OCI-LY3 (cell line): ENCODE data around the gene EPM2A.

Source experiments
- H2AFZ ChIP-seq: fragments of 200-600, 300-600 bp; shearing (Covaris generic); 2 replicates; pipeline ENCODE4 v1.6.0; 2014; ENCODE audit warnings: antibody characterized with exemption, low read depth, low read length
- H3K27ac ChIP-seq: fragments of 200-600, 300-600 bp; sonication (generic); 2 replicates; pipeline ENCODE4 v1.5.1; 2014; ENCODE audit warnings: mild to moderate bottlenecking, low read length, moderate library complexity, mixed read lengths
- H3K27me3 ChIP-seq: fragments of 200-600, 300-600 bp; sonication (generic); 2 replicates; pipeline ENCODE4 v1.6.1; 2014; ENCODE audit warnings: low read depth, low read length, mixed read lengths
- H3K36me3 ChIP-seq: fragments of 200-600, 300-600 bp; sonication (generic); replicated peaks from 2 replicates; pipeline ENCODE3; 2014; ENCODE audit warnings: low read depth, low read length, mixed read lengths
- H3K4me1 ChIP-seq: fragments of 300-600, 200-600 bp; sonication (generic); 2 replicates; pipeline ENCODE4 v1.6.1; 2014; ENCODE audit warnings: low read length, mixed read lengths
- H3K4me2 ChIP-seq: fragments of 200-600, 300-600 bp; sonication (generic); 2 replicates; pipeline ENCODE4 v1.6.1; 2014; ENCODE audit warnings: low read length, mixed read lengths
- H3K4me3 ChIP-seq: fragments of 300-600, 200-600 bp; sonication (generic); 2 replicates; pipeline ENCODE4 v1.5.1; 2014; ENCODE audit warnings: antibody characterized with exemption, mild to moderate bottlenecking, low read length, moderate library complexity
- H3K79me2 ChIP-seq: fragments of 300-600, 200-600 bp; shearing (Covaris generic); 2 replicates; pipeline ENCODE4 v1.6.1; 2014; ENCODE audit warnings: mild to moderate bottlenecking, low read length, mixed read lengths
- H3K9ac ChIP-seq: fragments of 300-600, 200-600 bp; shearing (Covaris generic); 2 replicates; pipeline ENCODE4 v1.6.0; 2014; ENCODE audit warnings: mild to moderate bottlenecking, low read length, moderate library complexity
- H3K9me3 ChIP-seq: fragments of 200-600, 300-600 bp; shearing (Covaris generic); 2 replicates; pipeline ENCODE4 v1.6.1; 2014; ENCODE audit warnings: low read length, mixed read lengths; ENCODE audit not compliant: insufficient read depth
- H4K20me1 ChIP-seq: fragments of 200-600, 300-600 bp; sonication (generic); 2 replicates; pipeline ENCODE4 v1.6.1; 2016; ENCODE audit warnings: low read length, mixed read lengths; ENCODE audit not compliant: insufficient read depth
- CTCF ChIP-seq: fragments of 200-600, 300-600 bp; sonication (generic); IDR thresholded peaks from 2 replicates; pipeline ENCODE4 v1.5.1; 2014; ENCODE audit warnings: antibody characterized with exemption, low read length, low read depth
- EZH2phosphoT487 ChIP-seq: fragments of 200-600 bp; shearing (Covaris generic); IDR thresholded peaks from 2 replicates; pipeline ENCODE4 v1.6.1; 2018; ENCODE audit warnings: antibody characterized with exemption, mixed run types, low read depth

EPM2A gene

GRCh38 chr6:145609521-145609920, 125.8 kb downstream of the EPM2A start:
- no peaks in the 10 kb centered on the region for H4K20me1 ChIP-seq
- no peaks in the 10 kb centered on the region for H3K4me1 ChIP-seq
- no peaks in the 10 kb centered on the region for H3K36me3 ChIP-seq
- no peaks in the 10 kb centered on the region for H3K27me3 ChIP-seq
- H3K4me3 ChIP-seq, result no peak overlapping the region
- TF ChIP-seq EZH2phosphoT487 (no peak), CTCF (no peak)
- H3K4me2 ChIP-seq, result no peak overlapping the region
- no peaks in the 10 kb centered on the region for H3K9me3 ChIP-seq
- H3K79me2 ChIP-seq, result no peaks in the 10 kb centered on the region
- no peak overlapping the region for H2AFZ ChIP-seq
- H3K9ac ChIP-seq, result no peak overlapping the region
- H3K27ac ChIP-seq, result no peak overlapping the region

- no peak overlapping the region for H3K27ac ChIP-seq
- H3K4me2 ChIP-seq, result no peak overlapping the region
- TF ChIP-seq CTCF (no peak), EZH2phosphoT487 (no peak)
- H2AFZ ChIP-seq, result no peak overlapping the region
- H3K9ac ChIP-seq, result no peak overlapping the region
- H3K4me3 ChIP-seq, result no peak overlapping the region
- H3K27me3 ChIP-seq, result no peaks in the 10 kb centered on the region
- H4K20me1 ChIP-seq, result no peaks in the 10 kb centered on the region
- no peaks in the 10 kb centered on the region for H3K4me1 ChIP-seq
- no peaks in the 10 kb centered on the region for H3K79me2 ChIP-seq
- H3K9me3 ChIP-seq, result no peaks in the 10 kb centered on the region
- H3K36me3 ChIP-seq, result no peaks in the 10 kb centered on the region
Observed at GRCh38 chr6:145608850-145609249, 126.5 kb downstream of the EPM2A start.

- TF ChIP-seq CTCF (no peak), EZH2phosphoT487 (no peak)
- Histone ChIP-seq H3K4me3 (no peak overlapping the region), H3K4me1 (no peaks in the 10 kb centered on the region), H3K9ac (no peak overlapping the region), H3K27me3 (no peaks in the 10 kb centered on the region), H3K4me2 (no peak overlapping the region), H3K79me2 (no peaks in the 10 kb centered on the region), H3K36me3 (no peaks in the 10 kb centered on the region), H2AFZ (no peak overlapping the region), H4K20me1 (no peaks in the 10 kb centered on the region), H3K9me3 (no peaks in the 10 kb centered on the region), H3K27ac (no peak overlapping the region)
Observed at GRCh38 chr6:145603991-145604390, 131.3 kb downstream of the EPM2A start.

- no peak overlapping the region for H3K4me3 ChIP-seq
- no peak overlapping the region for H3K27ac ChIP-seq
- H3K36me3 ChIP-seq, result no peaks in the 10 kb centered on the region
- no peaks in the 10 kb centered on the region for H4K20me1 ChIP-seq
- TF ChIP-seq CTCF (no peak), EZH2phosphoT487 (no peak)
- no peaks in the 10 kb centered on the region for H3K4me1 ChIP-seq
- H3K27me3 ChIP-seq, result no peaks in the 10 kb centered on the region
- H3K9ac ChIP-seq, result no peak overlapping the region
- H3K4me2 ChIP-seq, result no peak overlapping the region
- H3K9me3 ChIP-seq, result no peaks in the 10 kb centered on the region
- no peak overlapping the region for H2AFZ ChIP-seq
- H3K79me2 ChIP-seq, result no peaks in the 10 kb centered on the region
Observed at GRCh38 chr6:145603424-145603833, 131.9 kb downstream of the EPM2A start.
